Activated T-cell treated with anti-CD3 and anti-CD28 coated beads, Interleukin-2, amount 50 U/mL, for 4 hours (primary cell): Measurements from ENCODE around the gene BMPR1B. TPM values are rescaled to one million over a fixed set of nuclear protein-coding genes. Genes with fewer than 3 reads are reported as not detected.

ENCODE experiments used
- ATAC-seq, 2 donors: fragments of 200-7000 bp; cut with Tn5 transposase; one replicate each; pipeline ENCODE4 v1.10.0; 2021
- DNase-seq: peaks from one replicate; pipeline ENCODE4 v3.0.0-alpha.2; 2020
- H3K27me3 Mint-ChIP-seq: one replicate; pipeline ENCODE4 v1.8.0; 2021; ENCODE audit warnings: low read depth, mixed read lengths
- H3K36me3 Mint-ChIP-seq: one replicate; pipeline ENCODE4 v1.8.0; 2022; ENCODE audit warnings: mixed read lengths; ENCODE audit not compliant: insufficient read depth
- H3K4me1 Mint-ChIP-seq: one replicate; pipeline ENCODE4 v1.8.0; 2021; ENCODE audit warnings: low read depth, mixed read lengths
- H3K4me3 Mint-ChIP-seq: one replicate; pipeline ENCODE4 v1.8.0; 2021; ENCODE audit warnings: mild to moderate bottlenecking, moderate library complexity, mixed read lengths
- H3K9me3 Mint-ChIP-seq: one replicate; pipeline ENCODE4 v1.8.0; 2021; ENCODE audit warnings: mixed read lengths
- total RNA-seq, 3 donors: library from RNA; stranded (reverse); gene quantifications; one replicate each; pipeline ENCODE4 v1.2.1, GENCODE V29; 2021

The BMPR1B gene
- total RNA-seq, 3 donors from 2014 or later, result not detected

- no peak for DNase-seq
- no peaks in the 10 kb centered on the region for H3K4me1 Mint-ChIP-seq
- H3K27me3 Mint-ChIP-seq, result no peaks in the 10 kb centered on the region
- ATAC-seq, result no peak
- H3K36me3 Mint-ChIP-seq, result no peaks in the 10 kb centered on the region
- H3K9me3 Mint-ChIP-seq, result no peaks in the 10 kb centered on the region
- no peak overlapping the region for H3K4me3 Mint-ChIP-seq
Observed at GRCh38 chr4:95004912-95005311, 247.2 kb downstream of the BMPR1B start.

GRCh38 chr4:95007998-95008397 is 250.2 kb downstream of the BMPR1B start:
- Mint-ChIP-seq H3K27me3 (no peaks in the 10 kb centered on the region), H3K9me3 (no peaks in the 10 kb centered on the region), H3K36me3 (no peaks in the 10 kb centered on the region), H3K4me3 (no peak overlapping the region), H3K4me1 (no peaks in the 10 kb centered on the region)
- DNase-seq (no peak), ATAC-seq (no peak)

GRCh38 chr4:95013236-95013635 is 255.5 kb downstream of the BMPR1B start:
- ATAC-seq, result no peak

GRCh38 chr4:95014068-95014467 is 256.3 kb downstream of the BMPR1B start:
- H3K4me3 Mint-ChIP-seq, result no peak overlapping the region
- H3K27me3 Mint-ChIP-seq, result no peaks in the 10 kb centered on the region
- ATAC-seq, result no peak
- no peak for DNase-seq
- no peaks in the 10 kb centered on the region for H3K36me3 Mint-ChIP-seq
- H3K4me1 Mint-ChIP-seq, result no peaks in the 10 kb centered on the region
- no peaks in the 10 kb centered on the region for H3K9me3 Mint-ChIP-seq

More at GRCh38 chr4:95013236-95013635, 255.5 kb downstream of the BMPR1B start:
- H3K27me3 Mint-ChIP-seq, result no peaks in the 10 kb centered on the region
- H3K9me3 Mint-ChIP-seq, result no peaks in the 10 kb centered on the region
- DNase-seq, result no peak
- H3K4me3 Mint-ChIP-seq, result no peak overlapping the region
- H3K36me3 Mint-ChIP-seq, result no peaks in the 10 kb centered on the region
- no peaks in the 10 kb centered on the region for H3K4me1 Mint-ChIP-seq

GRCh38 chr4:95017305-95018064 is 259.7 kb downstream of the BMPR1B start:
- DNase-seq, result no peak
- Mint-ChIP-seq H3K27me3 (no peaks in the 10 kb centered on the region), H3K4me1 (no peaks in the 10 kb centered on the region), H3K4me3 (no peak overlapping the region), H3K9me3 (no peaks in the 10 kb centered on the region), H3K36me3 (no peaks in the 10 kb centered on the region)
- no peak for ATAC-seq

- no peak for ATAC-seq
- no peak for DNase-seq
- Mint-ChIP-seq H3K4me1 (no peaks in the 10 kb centered on the region), H3K9me3 (no peaks in the 10 kb centered on the region), H3K27me3 (no peaks in the 10 kb centered on the region), H3K4me3 (no peak overlapping the region), H3K36me3 (no peaks in the 10 kb centered on the region)
Observed at GRCh38 chr4:95018785-95019184, 261.0 kb downstream of the BMPR1B start.

- Mint-ChIP-seq H3K9me3 (no peaks in the 10 kb centered on the region), H3K27me3 (no peaks in the 10 kb centered on the region), H3K36me3 (no peaks in the 10 kb centered on the region), H3K4me3 (no peak overlapping the region), H3K4me1 (no peaks in the 10 kb centered on the region)
- ATAC-seq (no peak), DNase-seq (no peak)
Observed at GRCh38 chr4:95020521-95020920, 262.8 kb downstream of the BMPR1B start.

GRCh38 chr4:95021099-95021498 is 263.3 kb downstream of the BMPR1B start:
- H3K36me3 Mint-ChIP-seq, result no peaks in the 10 kb centered on the region
- no peak for ATAC-seq
- no peaks in the 10 kb centered on the region for H3K9me3 Mint-ChIP-seq
- DNase-seq, result no peak
- no peak overlapping the region for H3K4me3 Mint-ChIP-seq
- H3K4me1 Mint-ChIP-seq, result no peaks in the 10 kb centered on the region
- H3K27me3 Mint-ChIP-seq, result no peaks in the 10 kb centered on the region

GRCh38 chr4:95023110-95023509 is 265.4 kb downstream of the BMPR1B start:
- ATAC-seq (no peak), DNase-seq (no peak)
- no peak overlapping the region for H3K4me3 Mint-ChIP-seq
- no peaks in the 10 kb centered on the region for H3K9me3 Mint-ChIP-seq
- H3K4me1 Mint-ChIP-seq, result no peaks in the 10 kb centered on the region
- no peaks in the 10 kb centered on the region for H3K27me3 Mint-ChIP-seq
- H3K36me3 Mint-ChIP-seq, result no peaks in the 10 kb centered on the region

- ATAC-seq (no peak), DNase-seq (no peak)
- Mint-ChIP-seq H3K4me1 (no peaks in the 10 kb centered on the region), H3K4me3 (no peak overlapping the region), H3K9me3 (no peaks in the 10 kb centered on the region), H3K27me3 (no peaks in the 10 kb centered on the region), H3K36me3 (no peaks in the 10 kb centered on the region)
Observed at GRCh38 chr4:95027905-95028618, 270.3 kb downstream of the BMPR1B start.

GRCh38 chr4:95038791-95039190 is 281.0 kb downstream of the BMPR1B start:
- Mint-ChIP-seq H3K36me3 (no peaks in the 10 kb centered on the region), H3K4me3 (no peak overlapping the region)
- ATAC-seq, result no peak

GRCh38 chr4:95044324-95044837 is 286.6 kb downstream of the BMPR1B start:
- Mint-ChIP-seq H3K4me1 (no peaks in the 10 kb centered on the region), H3K36me3 (no peaks in the 10 kb centered on the region), H3K9me3 (no peaks in the 10 kb centered on the region)

More at GRCh38 chr4:95038791-95039190, 281.0 kb downstream of the BMPR1B start:
- Mint-ChIP-seq H3K4me1 (no peaks in the 10 kb centered on the region), H3K9me3 (peaks cover 9% of the 10 kb centered on the region), H3K27me3 (no peaks in the 10 kb centered on the region)
- DNase-seq, result no peak

GRCh38 chr4:95045429-95045828 is 287.7 kb downstream of the BMPR1B start:
- no peak overlapping the region for H3K4me3 Mint-ChIP-seq
- ATAC-seq, result no peak
- H3K9me3 Mint-ChIP-seq, result no peaks in the 10 kb centered on the region
- no peaks in the 10 kb centered on the region for H3K27me3 Mint-ChIP-seq
- no peaks in the 10 kb centered on the region for H3K36me3 Mint-ChIP-seq
- H3K4me1 Mint-ChIP-seq, result no peaks in the 10 kb centered on the region
- DNase-seq, result no peak

More at GRCh38 chr4:95044324-95044837, 286.6 kb downstream of the BMPR1B start:
- DNase-seq (no peak), ATAC-seq (no peak)
- no peak overlapping the region for H3K4me3 Mint-ChIP-seq
- H3K27me3 Mint-ChIP-seq, result no peaks in the 10 kb centered on the region

- Mint-ChIP-seq H3K36me3 (no peaks in the 10 kb centered on the region), H3K27me3 (no peaks in the 10 kb centered on the region), H3K9me3 (no peaks in the 10 kb centered on the region), H3K4me1 (no peaks in the 10 kb centered on the region), H3K4me3 (no peak overlapping the region)
- DNase-seq (no peak), ATAC-seq (no peak)
Observed at GRCh38 chr4:95048296-95048695, 290.5 kb downstream of the BMPR1B start.
